Measurements from ENCODE around the gene LYSET.

- no peak for TF ChIP-seq RNF2 (IDR thresholded peaks at IDR 0.05; ENCODE audit: borderline replicate concordance, low read depth)
- no peak for TF ChIP-seq FOXS1 (CRISPR knock-in tag; IDR thresholded peaks at IDR 0.05)
- no peak for TF ChIP-seq CTCF (IDR thresholded peaks at IDR 0.05)
- TF ChIP-seq POLR2AphosphoS2 (conservative IDR thresholded peaks at IDR 0.05; ENCODE audit: low read length): no peak
Measured at GRCh38 chr14:93155667-93156066, 29.4 kb upstream of the LYSET start.
